IMR-90 (cell line): Measurements from ENCODE around the gene YIPF6. TPM values are rescaled to one million over a fixed set of nuclear protein-coding genes. Genes with fewer than 3 reads are reported as not detected.

Source experiments
- ATAC-seq: fragments of 200-7000 bp; cut with Tn5 transposase; 2 replicates; pipeline ENCODE4 v1.9.1; 2020; ENCODE audit warnings: low read depth, mild to moderate bottlenecking, moderate library complexity
- BruUV-seq: library from RNA; stranded (reverse); fragments of 400-500 nt; replicated peaks from 2 replicates; lab custom pipeline; 2021; lab: Mats Ljungman, UMichigan
- CTCF ChIA-PET: fragments of 300-600 bp; formaldehyde crosslinking; extraction: SDS; loops from one replicate; lab custom pipeline; 2021; ENCODE audit warnings: antibody characterized with exemption; lab: Yijun Ruan, JAX
- POLR2A ChIA-PET: fragments of 300-600 bp; sonication (Branson Sonifier 250); formaldehyde crosslinking; loops from one replicate; lab custom pipeline; 2022; ENCODE audit warnings: antibody characterized with exemption; ENCODE audit not compliant: unreplicated experiment; lab: Charles Lee
- DNase-seq: peaks from one replicate; pipeline ENCODE4 v3.0.0; 2013
- H2AFZ ChIP-seq: replicated peaks from 2 replicates; pipeline ENCODE3; 2013; ENCODE audit warnings: low read length, mild to moderate bottlenecking; ENCODE audit not compliant: poor library complexity
- H2AK5ac ChIP-seq: 2 replicates; pipeline ENCODE4 v1.6.1; 2013; ENCODE audit warnings: low read depth, low read length, inconsistent platforms
- H2AK9ac ChIP-seq: replicated peaks from 2 replicates; pipeline ENCODE3; 2013; ENCODE audit warnings: mild to moderate bottlenecking, low read depth, low read length, moderate library complexity; ENCODE audit not compliant: poor library complexity
- H2BK120ac ChIP-seq: 2 replicates; pipeline ENCODE4 v1.6.1; 2013; ENCODE audit warnings: low read depth, low read length, inconsistent platforms
- H2BK15ac ChIP-seq: 3 replicates; pipeline ENCODE4 v1.6.1; 2013; ENCODE audit warnings: low read depth, low read length, inconsistent platforms
- H2BK20ac ChIP-seq: 2 replicates; pipeline ENCODE4 v1.6.1; 2013; ENCODE audit warnings: low read depth, mild to moderate bottlenecking, inconsistent platforms, low read length, moderate library complexity
- H2BK5ac ChIP-seq: 2 replicates; pipeline ENCODE4 v1.6.1; 2013; ENCODE audit warnings: mild to moderate bottlenecking, low read depth, low read length, inconsistent platforms; ENCODE audit not compliant: poor library complexity, severe bottlenecking
- H3K14ac ChIP-seq: replicated peaks from 2 replicates; pipeline ENCODE4 v1.6.1; 2013; ENCODE audit warnings: low read depth, low read length, inconsistent platforms
- H3K18ac ChIP-seq: 2 replicates; pipeline ENCODE4 v1.6.1; 2013; ENCODE audit warnings: low read depth, low read length, control low read depth
- H3K23ac ChIP-seq: 2 replicates; pipeline ENCODE4 v1.6.1; 2013; ENCODE audit warnings: low read depth, low read length, inconsistent platforms
- H3K27ac ChIP-seq: 2 replicates; pipeline ENCODE4 v1.5.1; 2013; ENCODE audit warnings: mild to moderate bottlenecking, control low read depth, low read length; ENCODE audit not compliant: insufficient read depth
- H3K27me3 ChIP-seq: 2 replicates; pipeline ENCODE4 v1.6.1; 2013; ENCODE audit warnings: low read length; ENCODE audit not compliant: control insufficient read depth, insufficient read depth
- H3K36me3 ChIP-seq: 2 replicates; pipeline ENCODE4 v1.6.1; 2013; ENCODE audit warnings: low read length, mixed read lengths; ENCODE audit not compliant: control insufficient read depth, insufficient read depth
- H3K4ac ChIP-seq: 2 replicates; pipeline ENCODE4 v1.6.1; 2013; ENCODE audit warnings: low read depth, low read length, inconsistent platforms
- H3K4me1 ChIP-seq: 2 replicates; pipeline ENCODE4 v1.6.1; 2013; ENCODE audit warnings: low read length, mixed read lengths; ENCODE audit not compliant: control insufficient read depth, insufficient read depth
- H3K4me2 ChIP-seq: 2 replicates; pipeline ENCODE4 v1.6.1; 2013; ENCODE audit warnings: low read depth, mild to moderate bottlenecking, control low read depth, low read length, moderate library complexity
- H3K4me3 ChIP-seq: 2 replicates; pipeline ENCODE4 v1.5.1; 2013; ENCODE audit warnings: low read depth, mild to moderate bottlenecking, control low read depth, low read length, moderate library complexity; ENCODE audit not compliant: insufficient read depth
- H3K56ac ChIP-seq: 2 replicates; pipeline ENCODE4 v1.6.1; 2013; ENCODE audit warnings: low read length, inconsistent platforms; ENCODE audit not compliant: insufficient read depth; ENCODE audit errors: extremely low read depth
- H3K79me1 ChIP-seq, 2 experiments: 2 replicates each; pipeline ENCODE4 v1.6.1; 2013; ENCODE audit warnings: low read length in 2 of 2, inconsistent platforms in 1 of 2, low read depth in 1 of 2
- H3K9ac ChIP-seq: 2 replicates; pipeline ENCODE4 v1.6.1; 2013; ENCODE audit warnings: low read depth, low read length, control low read depth
- H3K9me1 ChIP-seq: 2 replicates; pipeline ENCODE4 v1.6.1; 2013; ENCODE audit warnings: low read length, inconsistent platforms; ENCODE audit not compliant: insufficient read depth
- H3K9me3 ChIP-seq: 2 replicates; pipeline ENCODE4 v1.6.1; 2013; ENCODE audit warnings: low read length; ENCODE audit not compliant: control insufficient read depth, insufficient read depth
- H4K20me1 ChIP-seq: 2 replicates; pipeline ENCODE4 v1.6.1; 2013; ENCODE audit warnings: low read length, inconsistent platforms; ENCODE audit not compliant: insufficient read depth
- H4K5ac ChIP-seq: 2 replicates; pipeline ENCODE4 v1.6.1; 2013; ENCODE audit warnings: mild to moderate bottlenecking, low read depth, low read length, control low read depth
- H4K8ac ChIP-seq, 2 experiments: 2 replicates each; pipeline ENCODE4 v1.6.1; 2013; ENCODE audit warnings: low read depth in 2 of 2, low read length in 2 of 2, control low read depth in 1 of 2, inconsistent platforms in 1 of 2
- H4K91ac ChIP-seq: 2 replicates; pipeline ENCODE4 v1.6.1; 2013; ENCODE audit warnings: low read depth, low read length, inconsistent platforms; ENCODE audit not compliant: insufficient read depth
- MAZ ChIP-seq: IDR thresholded peaks from 2 replicates; pipeline ENCODE4 v1.6.1; 2012; ENCODE audit warnings: low read depth, mild to moderate bottlenecking, low read length, improper control_type of control experiment, moderate library complexity, borderline replicate concordance
- NFE2L2 ChIP-seq: fragments of 150-350 bp; IDR thresholded peaks from 2 replicates; pipeline ENCODE4 v1.6.1; 2016; ENCODE audit warnings: low read depth, mild to moderate bottlenecking, low read length
- POLR2A ChIP-seq: IDR thresholded peaks from 2 replicates; pipeline ENCODE4 v1.6.1; 2012; ENCODE audit warnings: mild to moderate bottlenecking, low read depth, low read length
- SMC3 ChIP-seq: fragments of 150-350 bp; IDR thresholded peaks from 2 replicates; pipeline ENCODE4 v1.6.1; 2016; ENCODE audit warnings: low read depth, mild to moderate bottlenecking, antibody characterized with exemption, low read length, moderate library complexity
- WGBS, 2 experiments: methylation state at CpG; one replicate each; pipeline versions ENCODE4 v1.1.5 to v1.1.7; 2013; ENCODE audit warnings: missing lambda C conversion rate in 2 of 2; ENCODE audit not compliant: insufficient read length in 1 of 2; ENCODE audit errors: extremely low coverage in 2 of 2; 5-methylcytosine and 5-hydroxymethylcytosine counted together
- dilution Hi-C: fragments of 300-500 bp; cut with HindIII; formaldehyde crosslinking; loops from one replicate; pipeline ENCODE4 v1.14.3; 2018; ENCODE audit warnings: low sequenced_read_pairs; ENCODE audit not compliant: unreplicated experiment
- in situ Hi-C: fragments of 300-500 bp; cut with MboI; formaldehyde crosslinking; loops from 3 replicates; pipeline ENCODE4 v1.14.3; 2019; ENCODE audit warnings: low sequenced_read_pairs, inconsistent platforms, mixed read lengths
- intact Hi-C: fragments of 100-400 bp; cut with micrococcal nuclease; formaldehyde crosslinking; loops from 2 replicates; pipeline ENCODE4 v1.10.0; 2022
- polyA plus RNA-seq, 3 experiments: library from polyadenylated mRNA; depleted of rRNA; stranded (reverse); fragments of >200 nt; gene quantifications; 2 replicates each; pipeline ENCODE4 v1.2.3, GENCODE V29; 2012; ENCODE audit warnings: low replicate concordance in 1 of 3
- total RNA-seq: library from RNA; depleted of rRNA; stranded (reverse); fragments of >200 nt; gene quantifications from 2 replicates; pipeline ENCODE4 v1.2.3, GENCODE V29; 2012

Gene YIPF6
- total and polyA plus RNA-seq, 2 of the 4 experiments (the other 2 are of a cell fraction) = 9.7 to 22.4 TPM

GRCh38 chrX:68499543-68500504 is 973 bp downstream of the YIPF6 start:
- Histone ChIP-seq H3K4ac (peak overlapping the region; percentile 91), H2AK5ac (no peak overlapping the region), H3K27me3 (peaks cover 3% of the 10 kb centered on the region), H2BK15ac (no peak overlapping the region), H4K91ac (peak overlapping the region; percentile 84), H3K9ac (peak overlapping the region; percentile 95), H3K79me1 (peaks cover 3 to 28% of the 10 kb centered on the region in 2 experiments; a peak in 2 of 4 replicates), H3K14ac (peak overlapping the region; percentile 70; the same call in 1 of the 2 replicates), H3K4me1 (no peaks in the 10 kb centered on the region; the same call in 1 of the 2 replicates), H2BK20ac (no peak overlapping the region), H4K8ac (peak overlapping the region; percentile 98 to 100), H3K23ac (no peak overlapping the region), H3K36me3 (peaks cover 4% of the 10 kb centered on the region), H2AFZ (no peak overlapping the region), H3K27ac (no peak overlapping the region), H3K4me2 (peak overlapping the region; percentile 90), H3K56ac (peak overlapping the region; percentile 68; the same call in 1 of the 2 replicates), H2AK9ac (no peak overlapping the region), H3K18ac (no peak overlapping the region), H3K9me1 (0 out of 2 replicates have a peak, but pooled peaks cover 2% of the 10 kb centered on the region), H4K20me1 (peaks cover 16% of the 10 kb centered on the region; the same call in 1 of the 2 replicates), H4K5ac (peak overlapping the region; percentile 58), H2BK120ac (no peak overlapping the region), H2BK5ac (no peak overlapping the region), H3K4me3 (peak overlapping the region; percentile 97), H3K9me3 (no peaks in the 10 kb centered on the region)
- TF ChIP-seq POLR2A = 0 out of 2 replicates have a peak, but pooled peaks have one; percentile 1
- TF ChIP-seq NFE2L2 = no peak
- no peak for TF ChIP-seq MAZ
- no peak for TF ChIP-seq SMC3
- in situ Hi-C loops = loop anchor here (10.0 kb wide), 1 partner anchor 305 kb away; no protein-coding TSS in a partner anchor
- WGBS, 2 experiments = 94% methylated on average over 2 of the region's 17 CpGs; no CpG with 5 or more reads in 1 of the 2 experiments
- TSS peak; percentile 58 for BruUV-seq
- POLR2A ChIA-PET = interaction anchor here (0.5 kb wide), 1 partner anchor 318 kb away, joined by 3 read pairs; no protein-coding TSS in a partner anchor
- DNase-seq (no peak), ATAC-seq (no peak)
- intact Hi-C loops = no loop called here
- dilution Hi-C loops = no loop called here
- CTCF ChIA-PET = no interaction called here
